ENCODE data around the gene KRTAP1-3.
"Not testable (repeated sequence)": the region's sequence is repeated elsewhere in the genome, so short reads cannot be mapped to it uniquely, and the experiment has no call there.

KRTAP1-3 gene, protein sequence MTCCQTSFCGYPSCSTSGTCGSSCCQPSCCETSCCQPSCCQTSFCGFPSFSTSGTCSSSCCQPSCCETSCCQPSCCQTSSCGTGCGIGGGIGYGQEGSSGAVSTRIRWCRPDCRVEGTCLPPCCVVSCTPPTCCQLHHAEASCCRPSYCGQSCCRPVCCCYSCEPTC

DNA sequence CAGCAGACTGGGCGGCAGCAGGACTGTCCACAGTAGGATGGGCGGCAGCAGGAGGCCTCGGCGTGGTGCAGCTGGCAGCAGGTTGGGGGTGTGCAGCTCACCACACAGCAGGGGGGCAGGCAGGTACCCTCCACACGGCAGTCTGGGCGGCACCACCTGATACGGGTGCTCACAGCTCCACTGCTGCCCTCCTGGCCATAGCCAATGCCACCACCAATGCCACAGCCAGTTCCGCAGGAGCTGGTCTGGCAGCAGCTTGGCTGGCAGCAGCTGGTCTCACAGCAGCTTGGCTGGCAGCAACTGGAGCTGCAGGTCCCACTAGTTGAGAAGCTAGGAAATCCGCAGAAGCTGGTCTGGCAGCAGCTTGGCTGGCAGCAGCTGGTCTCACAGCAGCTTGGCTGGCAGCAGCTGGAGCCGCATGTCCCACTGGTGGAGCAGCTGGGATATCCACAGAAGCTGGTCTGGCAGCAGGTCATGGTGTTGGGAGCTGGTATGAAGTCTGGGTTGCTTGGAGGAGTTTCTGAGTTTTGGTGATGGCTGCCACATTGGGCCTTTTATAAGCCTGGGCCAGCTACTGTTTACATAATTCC is at the start of gene KRTAP1-3:
Gene KRTAP1-3 (minus strand): TSS at position 529 of the 590 bp plus-strand sequence. CDS start 53 bp downstream, at position 476.
- not testable (repeated sequence) for H3K27ac ChIP-seq

DNA sequence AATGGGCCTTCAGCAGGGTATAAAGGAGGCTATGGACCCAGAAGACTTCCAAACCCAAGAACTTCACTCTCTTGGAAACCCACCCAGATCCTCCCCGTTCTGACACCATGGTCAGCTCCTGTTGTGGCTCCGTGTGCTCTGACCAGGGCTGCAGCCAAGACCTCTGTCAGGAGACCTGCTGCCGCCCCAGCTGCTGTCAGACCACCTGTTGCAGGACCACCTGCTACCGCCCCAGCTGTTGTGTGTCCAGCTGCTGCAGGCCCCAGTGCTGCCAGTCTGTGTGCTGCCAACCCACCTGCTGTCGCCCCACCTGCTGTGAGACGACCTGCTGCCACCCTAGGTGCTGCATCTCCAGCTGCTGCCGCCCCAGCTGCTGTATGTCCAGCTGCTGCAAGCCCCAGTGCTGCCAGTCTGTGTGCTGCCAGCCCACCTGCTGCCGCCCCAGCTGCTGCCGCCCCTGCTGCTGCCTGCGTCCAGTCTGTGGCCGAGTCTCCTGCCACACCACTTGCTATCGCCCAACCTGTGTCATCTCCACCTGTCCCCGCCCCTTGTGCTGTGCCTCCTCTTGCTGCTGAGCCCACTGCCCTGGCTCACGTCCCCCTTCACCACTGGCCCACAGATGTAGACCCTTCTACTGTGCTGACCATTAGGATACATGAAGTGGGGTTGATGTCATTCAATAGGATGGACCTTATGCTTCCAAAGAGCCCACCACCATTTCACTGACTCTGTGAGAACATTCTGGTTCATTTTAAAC is 49.6 kb upstream of the KRTAP1-3 start, which contains the start of gene KRTAP4-7:
Gene KRTAP4-7 (plus strand): TSS at position 51 of the 757 bp plus-strand sequence. CDS start 57 bp downstream, at position 108.
- H3K27ac ChIP-seq, result not testable (repeated sequence)

DNA sequence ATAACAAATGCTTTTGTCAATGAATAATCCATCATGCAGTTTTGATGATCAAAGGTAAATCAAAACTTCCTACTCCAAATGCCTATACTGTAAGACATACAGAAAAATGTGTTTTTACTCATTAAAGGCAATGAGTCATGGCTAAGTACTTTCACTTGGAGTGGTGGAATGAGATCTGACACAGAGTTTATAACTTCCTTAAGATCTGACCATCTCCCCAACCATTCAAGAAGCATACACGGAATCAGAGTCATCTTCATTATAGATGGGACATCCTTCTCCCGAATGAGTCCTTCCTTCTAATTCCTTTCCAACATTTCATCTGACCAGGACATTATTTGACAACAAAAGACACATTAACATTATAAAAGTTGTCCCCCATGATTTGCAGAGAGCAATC is 48.8 kb upstream of the KRTAP1-3 start:
- not testable (repeated sequence) for H3K27ac ChIP-seq

DNA sequence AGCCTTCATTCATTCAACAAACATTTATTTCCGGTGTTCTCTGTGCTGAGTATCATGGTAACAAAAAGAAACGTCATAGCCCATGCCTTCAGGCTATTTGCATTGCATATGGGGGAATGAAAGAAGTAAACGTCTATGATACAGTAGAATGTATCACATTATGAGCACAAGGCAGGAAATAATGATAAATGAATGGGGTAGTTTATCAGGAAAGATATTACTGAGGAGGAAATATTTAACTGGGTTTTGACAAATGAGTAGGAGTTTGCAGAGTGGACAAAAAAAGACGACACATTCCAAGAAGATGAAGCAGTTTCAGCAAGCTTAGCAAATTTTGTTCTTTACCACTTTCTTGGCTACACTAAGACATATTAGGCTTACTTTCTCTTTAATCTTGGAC is 48.0 kb upstream of the KRTAP1-3 start:
- no peak overlapping the region for H3K27ac ChIP-seq
- TF ChIP-seq ZFX (IDR thresholded peaks at IDR 0.05), result no peak
- TF ChIP-seq, protein P1, sequence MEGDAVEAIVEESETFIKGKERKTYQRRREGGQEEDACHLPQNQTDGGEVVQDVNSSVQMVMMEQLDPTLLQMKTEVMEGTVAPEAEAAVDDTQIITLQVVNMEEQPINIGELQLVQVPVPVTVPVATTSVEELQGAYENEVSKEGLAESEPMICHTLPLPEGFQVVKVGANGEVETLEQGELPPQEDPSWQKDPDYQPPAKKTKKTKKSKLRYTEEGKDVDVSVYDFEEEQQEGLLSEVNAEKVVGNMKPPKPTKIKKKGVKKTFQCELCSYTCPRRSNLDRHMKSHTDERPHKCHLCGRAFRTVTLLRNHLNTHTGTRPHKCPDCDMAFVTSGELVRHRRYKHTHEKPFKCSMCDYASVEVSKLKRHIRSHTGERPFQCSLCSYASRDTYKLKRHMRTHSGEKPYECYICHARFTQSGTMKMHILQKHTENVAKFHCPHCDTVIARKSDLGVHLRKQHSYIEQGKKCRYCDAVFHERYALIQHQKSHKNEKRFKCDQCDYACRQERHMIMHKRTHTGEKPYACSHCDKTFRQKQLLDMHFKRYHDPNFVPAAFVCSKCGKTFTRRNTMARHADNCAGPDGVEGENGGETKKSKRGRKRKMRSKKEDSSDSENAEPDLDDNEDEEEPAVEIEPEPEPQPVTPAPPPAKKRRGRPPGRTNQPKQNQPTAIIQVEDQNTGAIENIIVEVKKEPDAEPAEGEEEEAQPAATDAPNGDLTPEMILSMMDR (conservative IDR thresholded peaks at IDR 0.05), result no peak

DNA sequence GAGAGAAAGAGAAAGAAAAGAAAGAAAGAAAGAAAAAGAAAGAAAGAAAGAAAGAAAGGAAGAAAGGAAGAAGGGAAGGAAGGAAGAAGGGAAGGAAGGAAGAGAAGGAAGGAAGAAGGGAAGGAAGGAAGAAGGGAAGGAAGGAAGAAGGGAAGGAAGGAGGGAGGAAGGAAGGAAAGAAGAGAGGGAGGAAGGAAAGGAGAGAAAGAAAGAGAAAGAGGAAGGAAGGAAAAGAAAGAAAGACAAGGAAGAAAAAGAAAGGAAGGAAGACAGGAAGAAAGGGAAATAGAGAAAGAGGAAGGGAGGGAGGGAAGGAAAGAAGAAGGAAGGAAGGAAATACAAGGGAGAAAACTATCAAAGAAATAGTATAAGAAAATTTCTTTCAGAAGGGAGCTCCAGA is 42.1 kb upstream of the KRTAP1-3 start:
- no peak overlapping the region for H3K27ac ChIP-seq
- TF ChIP-seq ZFX (IDR thresholded peaks at IDR 0.05), result no peak
- TF ChIP-seq, protein P1 (conservative IDR thresholded peaks at IDR 0.05), result no peak

DNA sequence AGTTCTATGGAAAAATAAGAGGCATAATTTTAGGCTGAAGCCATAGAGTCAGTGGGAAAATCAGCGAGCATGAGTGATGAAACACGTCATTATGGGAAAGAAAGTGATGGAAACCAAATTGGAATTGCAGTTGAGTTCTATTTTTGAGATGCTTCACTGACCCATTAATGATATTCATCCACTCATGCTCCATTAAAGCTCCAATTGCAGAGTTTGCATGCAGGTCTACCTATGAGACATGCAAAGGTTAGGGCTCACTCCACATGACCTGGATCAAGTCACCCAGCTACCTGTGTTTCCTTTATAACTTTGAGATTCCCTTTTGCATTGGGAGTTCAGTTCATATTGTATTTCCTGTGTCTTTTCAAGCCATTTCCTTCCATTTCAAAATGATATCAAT is 39.0 kb upstream of the KRTAP1-3 start:
- TF ChIP-seq, protein P1 (conservative IDR thresholded peaks at IDR 0.05), result no peak
- TF ChIP-seq ZFX (IDR thresholded peaks at IDR 0.05), result no peak
- H3K27ac ChIP-seq, result no peak overlapping the region

DNA sequence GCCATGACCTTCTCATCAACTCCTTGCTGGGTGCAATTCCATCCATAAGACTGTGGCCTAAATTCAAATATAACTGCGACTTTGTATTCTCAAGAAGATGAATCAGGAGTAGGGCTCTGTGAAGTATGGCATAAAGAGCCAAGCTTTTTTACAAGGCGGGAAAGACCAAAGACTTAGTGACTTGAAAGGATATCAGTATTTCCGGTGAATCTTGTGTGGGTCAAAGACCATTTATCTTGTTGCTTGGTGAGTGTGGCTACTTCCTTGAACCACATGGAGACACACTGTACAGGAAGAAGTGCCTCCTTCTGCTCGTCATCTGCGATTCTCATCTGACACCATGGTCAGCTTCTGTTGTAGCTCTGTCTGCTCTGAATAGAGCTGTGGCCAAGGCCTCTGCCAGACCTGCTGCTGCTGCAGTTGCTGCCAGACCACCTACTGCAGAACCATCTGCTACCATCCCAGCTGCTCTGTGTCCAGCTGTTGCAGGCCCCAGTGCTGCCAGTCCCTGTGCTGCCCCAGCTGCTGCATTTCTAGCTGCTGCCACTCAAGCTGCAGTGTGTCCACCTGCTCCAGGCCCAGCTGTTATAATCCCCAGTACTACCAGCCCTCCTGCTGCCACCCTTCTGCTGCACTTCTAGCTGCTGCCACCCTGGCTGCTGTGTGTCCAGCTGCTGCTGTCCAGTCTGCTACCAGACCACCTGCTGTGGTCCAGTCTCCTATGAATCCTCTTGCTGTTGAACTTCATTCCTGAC is 37.1 kb upstream of the KRTAP1-3 start:
- H3K27ac ChIP-seq, result no peak overlapping the region
- no peak for TF ChIP-seq ZFX (IDR thresholded peaks at IDR 0.05)
- TF ChIP-seq, protein P1 (conservative IDR thresholded peaks at IDR 0.05), result no peak

DNA sequence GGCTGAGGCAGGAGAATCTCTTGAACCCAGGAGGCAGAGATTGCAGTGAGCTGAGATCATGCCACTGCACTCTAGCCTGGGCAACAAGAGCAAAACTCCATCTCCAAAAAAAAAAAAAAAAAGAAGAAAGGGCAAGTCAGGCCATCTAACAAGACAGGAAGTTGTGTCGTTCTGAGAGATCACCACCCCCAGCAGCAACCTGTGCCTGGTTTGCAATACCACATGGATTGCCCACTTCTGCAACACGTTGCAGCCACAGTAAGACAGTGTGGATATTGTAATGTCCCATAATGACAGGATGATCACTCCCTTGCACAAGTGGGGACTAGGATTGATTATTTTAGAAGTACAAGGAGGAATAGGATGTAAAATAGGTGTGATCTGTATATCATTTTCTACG is 34.4 kb upstream of the KRTAP1-3 start:
- H3K27ac ChIP-seq, result no peak overlapping the region
- TF ChIP-seq, protein P1 (conservative IDR thresholded peaks at IDR 0.05), result no peak
- TF ChIP-seq ZFX (IDR thresholded peaks at IDR 0.05), result no peak
